ENCODE results near the gene TTC39C.

DNA sequence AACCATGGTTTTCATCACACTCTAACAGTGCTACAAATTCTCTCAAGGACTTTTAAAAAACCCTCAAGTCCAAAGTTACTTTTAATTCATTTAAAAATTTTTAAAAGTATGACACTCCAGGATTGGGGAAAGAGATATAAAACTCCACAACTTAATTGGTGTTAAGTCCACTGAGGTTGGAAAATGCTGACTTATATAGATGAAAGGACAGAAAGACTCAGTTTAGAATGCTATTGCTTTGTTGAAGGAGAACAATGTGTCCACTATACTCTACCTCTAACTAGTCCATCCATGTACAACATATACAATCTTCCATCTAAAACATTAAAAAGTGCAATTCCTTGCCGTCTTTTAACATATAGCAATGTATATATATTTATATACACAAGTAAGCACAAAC, 165.5 kb downstream of the TTC39C start:
- TF ChIP-seq, protein P1, sequence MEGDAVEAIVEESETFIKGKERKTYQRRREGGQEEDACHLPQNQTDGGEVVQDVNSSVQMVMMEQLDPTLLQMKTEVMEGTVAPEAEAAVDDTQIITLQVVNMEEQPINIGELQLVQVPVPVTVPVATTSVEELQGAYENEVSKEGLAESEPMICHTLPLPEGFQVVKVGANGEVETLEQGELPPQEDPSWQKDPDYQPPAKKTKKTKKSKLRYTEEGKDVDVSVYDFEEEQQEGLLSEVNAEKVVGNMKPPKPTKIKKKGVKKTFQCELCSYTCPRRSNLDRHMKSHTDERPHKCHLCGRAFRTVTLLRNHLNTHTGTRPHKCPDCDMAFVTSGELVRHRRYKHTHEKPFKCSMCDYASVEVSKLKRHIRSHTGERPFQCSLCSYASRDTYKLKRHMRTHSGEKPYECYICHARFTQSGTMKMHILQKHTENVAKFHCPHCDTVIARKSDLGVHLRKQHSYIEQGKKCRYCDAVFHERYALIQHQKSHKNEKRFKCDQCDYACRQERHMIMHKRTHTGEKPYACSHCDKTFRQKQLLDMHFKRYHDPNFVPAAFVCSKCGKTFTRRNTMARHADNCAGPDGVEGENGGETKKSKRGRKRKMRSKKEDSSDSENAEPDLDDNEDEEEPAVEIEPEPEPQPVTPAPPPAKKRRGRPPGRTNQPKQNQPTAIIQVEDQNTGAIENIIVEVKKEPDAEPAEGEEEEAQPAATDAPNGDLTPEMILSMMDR (IDR thresholded peaks at IDR 0.05), result no peak
- no peak for TF ChIP-seq POLR2A (IDR thresholded peaks at IDR 0.05)
- TF ChIP-seq EP300 (IDR thresholded peaks at IDR 0.05), result no peak
